ENCODE measurements around the gene CRELD1. TPM values are rescaled to one million over a fixed set of nuclear protein-coding genes. Genes with fewer than 3 reads are reported as not detected.

Gene CRELD1
- total and polyA plus RNA-seq, 2 of the 13 experiments (the other 11 are each of a cell fraction or from before 2014, with no cell fraction given): 27.1 to 61.9 TPM

- TF ChIP-seq REST (IDR thresholded peaks at IDR 0.05; ENCODE audit: borderline replicate concordance in 1 of 2, low read depth in 1 of 2, low read length in 2 of 2): peak in 1 of 2 experiments; percentile 43; a peak in 1 of 4 replicates
- 0 out of 2 replicates have a peak, but pooled peaks have one; percentile 57 for TF ChIP-seq JUN (CRISPR knock-in tag; IDR thresholded peaks at IDR 0.05)
- peak; percentile 28; the same call in 1 of the 2 replicates for TF ChIP-seq ZNF543 (CRISPR knock-in tag; IDR thresholded peaks at IDR 0.05)
- TF ChIP-seq IKZF5 (CRISPR knock-in tag; IDR thresholded peaks at IDR 0.05): 0 out of 2 replicates have a peak, but pooled peaks have one; percentile 13
- peak; percentile 74; the same call in 1 of the 2 replicates for TF ChIP-seq ELK4 (CRISPR knock-in tag; IDR thresholded peaks at IDR 0.05; ENCODE audit: borderline replicate concordance)
- TF ChIP-seq CAMTA2 (CRISPR knock-in tag; IDR thresholded peaks at IDR 0.05; ENCODE audit: borderline replicate concordance): 0 out of 2 replicates have a peak, but pooled peaks have one; percentile 92
- no peak for TF ChIP-seq CC2D1A (CRISPR knock-in tag; IDR thresholded peaks at IDR 0.05)
- TF ChIP-seq ZNF768 (CRISPR knock-in tag; IDR thresholded peaks at IDR 0.05): peak; percentile 54; the same call in 1 of the 2 replicates
- peak; percentile 94 for TF ChIP-seq IKZF4 (CRISPR knock-in tag; IDR thresholded peaks at IDR 0.05; ENCODE audit: borderline replicate concordance, low read depth, not compliant biosample characterization)
- peak; percentile 99 for TF ChIP-seq ZNF800 (CRISPR knock-in tag; IDR thresholded peaks at IDR 0.05)
- peak; percentile 36; the same call in 1 of the 2 replicates for TF ChIP-seq ZGPAT (CRISPR knock-in tag; IDR thresholded peaks at IDR 0.05)
- no peak for TF ChIP-seq ZNF737 (CRISPR knock-in tag; IDR thresholded peaks at IDR 0.05; ENCODE audit: borderline replicate concordance)
- TF ChIP-seq ZNF574 (CRISPR knock-in tag; IDR thresholded peaks at IDR 0.05): peak; percentile 95
These were observed 13.7 kb downstream of the CRELD1 start (continued) for GRCh38 chr3:9947025-9947995.
